ENCODE results near the gene LRSAM1.
A peak's percentile ranks its signal among the peaks of the same experiment; 100 is the strongest.

LRSAM1 gene

GRCh38 chr9:127428348-127428747 lies 23.0 kb upstream of the LRSAM1 start:
- DNase-seq = no peak

- DNase-seq = no peak
These were observed 20.9 kb upstream of the LRSAM1 start for GRCh38 chr9:127430415-127430814.

GRCh38 chr9:127437497-127438264 lies 13.6 kb upstream of the LRSAM1 start:
- DNase-seq = no peak

GRCh38 chr9:127438394-127438793 lies 12.9 kb upstream of the LRSAM1 start:
- DNase-seq = no peak

- no peak for DNase-seq
These were observed 6.9 kb upstream of the LRSAM1 start for GRCh38 chr9:127444283-127444920.

- DNase-seq = no peak
These were observed 6.1 kb upstream of the LRSAM1 start for GRCh38 chr9:127444921-127445850.

GRCh38 chr9:127445851-127446712 lies 5.2 kb upstream of the LRSAM1 start:
- DNase-seq = no peak

- no peak for DNase-seq
These were observed 4.4 kb upstream of the LRSAM1 start for GRCh38 chr9:127446713-127447415.

- no peak for DNase-seq
These were observed 3.7 kb upstream of the LRSAM1 start for GRCh38 chr9:127447416-127448111.

GRCh38 chr9:127448112-127448805 lies 3.1 kb upstream of the LRSAM1 start:
- no peak for DNase-seq

- no peak for DNase-seq
These were observed 1.9 kb upstream of the LRSAM1 start for GRCh38 chr9:127449332-127449966.

GRCh38 chr9:127450243-127450760 lies 1.0 kb upstream of the LRSAM1 start:
- no peak for DNase-seq

GRCh38 chr9:127451608-127451857 lies 223 bp downstream of the LRSAM1 start:
- no peak for DNase-seq

GRCh38 chr9:127451858-127452656 lies 747 bp downstream of the LRSAM1 start:
- peak; percentile 53 for DNase-seq

- DNase-seq = no peak
These were observed 1.4 kb downstream of the LRSAM1 start for GRCh38 chr9:127452691-127453090.

GRCh38 chr9:127455324-127455992 lies 4.1 kb downstream of the LRSAM1 start:
- no peak for DNase-seq

- DNase-seq = no peak
These were observed 6.0 kb downstream of the LRSAM1 start for GRCh38 chr9:127457191-127457878.

GRCh38 chr9:127458921-127459320 lies 7.6 kb downstream of the LRSAM1 start:
- no peak for DNase-seq
